BLaER1 (cell line): ENCODE results near the gene HTT.

Experiments
- H3K27ac ChIP-seq: shearing (Covaris generic); formaldehyde crosslinking; 2 replicates; pipeline ENCODE4 v1.8.1; 2022
- H3K27me3 ChIP-seq: shearing (Covaris generic); formaldehyde crosslinking; 2 replicates; pipeline ENCODE4 v1.8.1; 2022
- H3K36me3 ChIP-seq: shearing (Covaris generic); formaldehyde crosslinking; 2 replicates; pipeline ENCODE4 v1.8.1; 2022
- H3K4me1 ChIP-seq: shearing (Covaris generic); formaldehyde crosslinking; 2 replicates; pipeline ENCODE4 v1.8.1; 2022
- H3K4me2 ChIP-seq: shearing (Covaris generic); formaldehyde crosslinking; 2 replicates; pipeline ENCODE4 v1.8.1; 2022
- H3K4me3 ChIP-seq: shearing (Covaris generic); formaldehyde crosslinking; 2 replicates; pipeline ENCODE4 v1.8.1; 2022
- H3K9ac ChIP-seq: shearing (Covaris generic); formaldehyde crosslinking; 2 replicates; pipeline ENCODE4 v1.8.1; 2022
- H3K9me3 ChIP-seq: shearing (Covaris generic); formaldehyde crosslinking; 2 replicates; pipeline ENCODE4 v1.8.1; 2022
- H4K20me1 ChIP-seq: shearing (Covaris generic); formaldehyde crosslinking; 2 replicates; pipeline ENCODE4 v1.8.1; 2022
- Cebpa-rat ChIP-seq: shearing (Covaris generic); IDR thresholded peaks from 2 replicates; pipeline ENCODE4 v1.8.1; 2022

Gene HTT

GRCh38 chr4:3074078-3074845 lies at the start of gene HTT, which contains the start of gene HTT-AS:
Gene HTT, plus strand, starts transcription at chr4:3074681. Its CDS starts 145 bp downstream, at chr4:3074826.
Gene HTT-AS, minus strand, starts transcription at chr4:3074538.
- H3K4me1 ChIP-seq, result peaks cover 44% of the 10 kb centered on the region
- no peak for TF ChIP-seq Cebpa-rat

GRCh38 chr4:3025881-3026280 lies 48.6 kb upstream of the HTT start:
- H4K20me1 ChIP-seq, result no peaks in the 10 kb centered on the region
- no peak overlapping the region for H3K9ac ChIP-seq
- no peaks in the 10 kb centered on the region for H3K36me3 ChIP-seq
- no peaks in the 10 kb centered on the region for H3K27me3 ChIP-seq
- no peaks in the 10 kb centered on the region for H3K9me3 ChIP-seq
- H3K4me2 ChIP-seq, result no peak overlapping the region
- no peak for TF ChIP-seq Cebpa-rat
- H3K27ac ChIP-seq, result no peak overlapping the region
- no peak overlapping the region for H3K4me3 ChIP-seq
- no peaks in the 10 kb centered on the region for H3K4me1 ChIP-seq

More at GRCh38 chr4:3074078-3074845, at the start of gene HTT, which contains the start of gene HTT-AS:
- peaks cover 45% of the 10 kb centered on the region for H4K20me1 ChIP-seq
- no peaks in the 10 kb centered on the region for H3K36me3 ChIP-seq
- peak within 1 kb of the TSS; percentile 92 for H3K4me2 ChIP-seq
- H3K27me3 ChIP-seq, result no peaks in the 10 kb centered on the region
- H3K9me3 ChIP-seq, result no peaks in the 10 kb centered on the region
- peak within 1 kb of the TSS; percentile 90 for H3K4me3 ChIP-seq
- H3K27ac ChIP-seq, result peak within 1 kb of the TSS; percentile 80
- H3K9ac ChIP-seq, result peak within 1 kb of the TSS; percentile 89

- no peak overlapping the region for H3K9ac ChIP-seq
- no peaks in the 10 kb centered on the region for H4K20me1 ChIP-seq
- H3K9me3 ChIP-seq, result no peaks in the 10 kb centered on the region
- no peak for TF ChIP-seq Cebpa-rat
- H3K4me2 ChIP-seq, result no peak overlapping the region
- H3K27me3 ChIP-seq, result no peaks in the 10 kb centered on the region
- H3K27ac ChIP-seq, result no peak overlapping the region
- H3K4me3 ChIP-seq, result no peak overlapping the region
- H3K4me1 ChIP-seq, result no peaks in the 10 kb centered on the region
- H3K36me3 ChIP-seq, result no peaks in the 10 kb centered on the region
Measured at GRCh38 chr4:3026540-3026939, 47.9 kb upstream of the HTT start.

- H3K4me2 ChIP-seq, result no peak overlapping the region
- no peaks in the 10 kb centered on the region for H3K9me3 ChIP-seq
- no peaks in the 10 kb centered on the region for H3K36me3 ChIP-seq
- H4K20me1 ChIP-seq, result no peaks in the 10 kb centered on the region
- no peaks in the 10 kb centered on the region for H3K4me1 ChIP-seq
- no peak overlapping the region for H3K27ac ChIP-seq
- no peak for TF ChIP-seq Cebpa-rat
- H3K27me3 ChIP-seq, result no peaks in the 10 kb centered on the region
- no peak overlapping the region for H3K9ac ChIP-seq
- H3K4me3 ChIP-seq, result no peak overlapping the region
Measured at GRCh38 chr4:3029464-3029863, 45.0 kb upstream of the HTT start.

GRCh38 chr4:3030566-3031356 lies 43.7 kb upstream of the HTT start:
- no peak overlapping the region for H3K4me2 ChIP-seq
- H4K20me1 ChIP-seq, result no peaks in the 10 kb centered on the region
- no peak overlapping the region for H3K4me3 ChIP-seq
- no peaks in the 10 kb centered on the region for H3K9me3 ChIP-seq
- no peaks in the 10 kb centered on the region for H3K36me3 ChIP-seq
- H3K9ac ChIP-seq, result no peak overlapping the region
- no peaks in the 10 kb centered on the region for H3K4me1 ChIP-seq
- H3K27me3 ChIP-seq, result no peaks in the 10 kb centered on the region
- no peak for TF ChIP-seq Cebpa-rat
- no peak overlapping the region for H3K27ac ChIP-seq

- Histone ChIP-seq H3K9ac (no peak overlapping the region), H3K36me3 (no peaks in the 10 kb centered on the region), H3K9me3 (no peaks in the 10 kb centered on the region), H3K4me1 (no peaks in the 10 kb centered on the region), H3K4me2 (no peak overlapping the region), H3K27me3 (no peaks in the 10 kb centered on the region), H3K27ac (no peak overlapping the region), H3K4me3 (no peak overlapping the region), H4K20me1 (no peaks in the 10 kb centered on the region)
- TF ChIP-seq Cebpa-rat, result no peak
Measured at GRCh38 chr4:3031357-3032082, 43.0 kb upstream of the HTT start.

- Histone ChIP-seq H3K27me3 (no peaks in the 10 kb centered on the region), H3K4me2 (no peak overlapping the region), H4K20me1 (no peaks in the 10 kb centered on the region), H3K9me3 (no peaks in the 10 kb centered on the region), H3K9ac (no peak overlapping the region), H3K36me3 (no peaks in the 10 kb centered on the region), H3K4me1 (peaks cover 13% of the 10 kb centered on the region), H3K4me3 (no peak overlapping the region), H3K27ac (no peak overlapping the region)
- no peak for TF ChIP-seq Cebpa-rat
Measured at GRCh38 chr4:3034231-3034630, 40.2 kb upstream of the HTT start.

GRCh38 chr4:3035249-3035648 lies 39.2 kb upstream of the HTT start:
- no peaks in the 10 kb centered on the region for H4K20me1 ChIP-seq
- H3K27me3 ChIP-seq, result no peaks in the 10 kb centered on the region
- no peak overlapping the region for H3K27ac ChIP-seq
- TF ChIP-seq Cebpa-rat, result no peak
- H3K4me2 ChIP-seq, result no peak overlapping the region
- no peak overlapping the region for H3K9ac ChIP-seq
- H3K4me1 ChIP-seq, result peaks cover 17% of the 10 kb centered on the region
- no peaks in the 10 kb centered on the region for H3K36me3 ChIP-seq
- no peaks in the 10 kb centered on the region for H3K9me3 ChIP-seq
- H3K4me3 ChIP-seq, result no peak overlapping the region

GRCh38 chr4:3035674-3036073 lies 38.8 kb upstream of the HTT start:
- no peak overlapping the region for H3K9ac ChIP-seq
- no peak for TF ChIP-seq Cebpa-rat
- H3K27me3 ChIP-seq, result no peaks in the 10 kb centered on the region
- no peak overlapping the region for H3K4me2 ChIP-seq
- H3K27ac ChIP-seq, result no peak overlapping the region
- no peak overlapping the region for H3K4me3 ChIP-seq
- no peaks in the 10 kb centered on the region for H4K20me1 ChIP-seq
- no peaks in the 10 kb centered on the region for H3K9me3 ChIP-seq
- H3K36me3 ChIP-seq, result no peaks in the 10 kb centered on the region
- peaks cover 21% of the 10 kb centered on the region for H3K4me1 ChIP-seq
